Activated CD4-positive, alpha-beta T cell treated with anti-CD3 and anti-CD28 coated beads, Interleukin-2, amount 10 ng/mL, durations not matched to agents 24 days and 14 days (primary cell): ENCODE results near the gene NTM. TPM values are rescaled to one million over a fixed set of nuclear protein-coding genes. Genes with fewer than 3 reads are reported as not detected.

Experiments
- DNase-seq: peaks from one replicate; pipeline ENCODE4 v3.0.0; 2022
- H3K27ac Mint-ChIP-seq: one replicate; pipeline ENCODE4 v1.8.0; 2022; ENCODE audit warnings: mild to moderate bottlenecking, mixed read lengths
- H3K27me3 Mint-ChIP-seq: one replicate; pipeline ENCODE4 v1.8.0; 2022; ENCODE audit warnings: mixed read lengths
- H3K36me3 Mint-ChIP-seq: one replicate; pipeline ENCODE4 v1.8.0; 2022; ENCODE audit warnings: low read depth, mild to moderate bottlenecking, mixed read lengths
- H3K4me1 Mint-ChIP-seq: one replicate; pipeline ENCODE4 v1.8.0; 2021; ENCODE audit warnings: mixed read lengths
- H3K4me3 Mint-ChIP-seq: one replicate; pipeline ENCODE4 v1.8.0; 2022; ENCODE audit warnings: mild to moderate bottlenecking, moderate library complexity, mixed read lengths
- H3K9me3 Mint-ChIP-seq: one replicate; pipeline ENCODE4 v1.8.0; 2021; ENCODE audit warnings: mixed read lengths
- intact Hi-C: fragments of 100-400 bp; cut with micrococcal nuclease; formaldehyde crosslinking; loops from one replicate; pipeline ENCODE4 v1.15.1; 2023
- total RNA-seq: library from RNA; stranded (reverse); gene quantifications from 2 replicates; pipeline ENCODE4 v1.2.3, GENCODE V29; 2022

NTM gene
- total RNA-seq, 1 donor from 2014 or later: not detected

DNA sequence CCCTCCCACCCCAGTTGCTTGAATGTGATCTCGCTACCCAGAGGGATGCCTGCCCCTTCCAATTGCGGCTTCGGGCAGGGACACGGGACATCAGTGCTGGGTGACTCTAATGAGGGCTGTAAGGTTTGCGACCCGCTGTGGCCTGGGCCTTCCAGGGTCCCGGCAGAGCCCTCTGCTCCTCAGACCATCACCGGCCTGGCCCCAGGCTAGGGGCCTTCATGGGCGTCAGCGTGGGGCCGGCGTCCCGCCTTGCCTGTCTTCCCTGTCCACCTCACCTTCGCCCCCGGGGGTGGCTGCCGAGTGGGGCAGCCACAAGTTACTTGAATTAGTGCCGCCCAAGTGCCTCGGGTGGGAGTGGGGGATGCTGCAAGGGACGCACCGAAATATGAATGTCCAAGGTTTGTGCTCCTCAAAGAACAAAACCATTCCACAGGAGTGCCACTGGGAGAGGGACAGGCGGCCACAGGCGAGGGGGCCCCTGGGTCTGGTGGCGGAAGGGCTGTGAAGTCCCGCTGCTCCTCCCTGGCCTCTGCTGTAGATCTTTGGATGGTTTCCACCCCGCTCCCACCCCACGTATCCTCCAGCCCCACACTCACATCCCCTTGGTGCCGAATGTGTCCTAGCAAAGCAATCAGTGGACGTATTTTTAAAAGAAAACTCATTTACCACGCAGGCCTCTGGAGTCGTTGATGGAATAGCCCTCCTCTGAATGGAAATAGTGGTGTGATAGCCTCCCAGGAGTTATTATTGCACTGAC, 317.1 kb downstream of the NTM start:
- no peaks in the 10 kb centered on the region for H3K27me3 Mint-ChIP-seq
- H3K4me1 Mint-ChIP-seq: no peaks in the 10 kb centered on the region
- H3K9me3 Mint-ChIP-seq: no peaks in the 10 kb centered on the region
- no peaks in the 10 kb centered on the region for H3K36me3 Mint-ChIP-seq
- no peak overlapping the region for H3K27ac Mint-ChIP-seq
- intact Hi-C loops: no loop called here
- DNase-seq: no peak
- H3K4me3 Mint-ChIP-seq: no peak overlapping the region

DNA sequence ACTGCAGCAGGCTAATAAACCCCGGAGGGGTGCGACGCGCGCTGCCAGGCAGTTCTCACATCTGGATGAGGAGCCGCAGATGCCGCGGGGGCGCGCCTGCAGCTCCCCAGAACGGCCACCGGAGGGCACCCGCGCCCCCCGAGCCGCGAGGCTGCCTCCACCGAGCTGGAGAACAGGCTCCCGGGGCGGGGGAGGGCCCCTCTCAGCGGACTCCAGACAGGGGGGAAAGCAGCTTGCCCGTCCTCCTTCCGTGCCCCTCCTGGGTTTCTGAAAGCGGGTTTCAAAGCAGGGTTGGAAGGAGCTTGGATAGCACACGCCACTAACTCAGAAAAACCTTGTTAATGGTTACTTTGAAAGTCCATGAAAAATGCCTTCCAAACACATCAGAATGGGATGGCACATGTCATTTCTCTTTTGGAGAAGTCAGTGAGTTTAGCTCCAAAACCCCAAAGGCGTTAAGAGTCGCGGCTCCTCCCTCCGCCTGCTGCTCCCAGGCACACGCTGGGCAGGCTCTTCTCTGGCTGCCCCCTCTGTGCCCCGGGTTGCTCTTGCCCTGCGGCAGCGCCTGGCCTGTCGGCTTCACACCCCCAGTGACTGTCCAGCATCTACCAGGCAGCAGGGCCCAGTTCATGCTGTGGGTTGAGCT, 317.8 kb downstream of the NTM start:
- Mint-ChIP-seq H3K27me3 (no peaks in the 10 kb centered on the region), H3K36me3 (no peaks in the 10 kb centered on the region)
- intact Hi-C loops: no loop called here

DNA sequence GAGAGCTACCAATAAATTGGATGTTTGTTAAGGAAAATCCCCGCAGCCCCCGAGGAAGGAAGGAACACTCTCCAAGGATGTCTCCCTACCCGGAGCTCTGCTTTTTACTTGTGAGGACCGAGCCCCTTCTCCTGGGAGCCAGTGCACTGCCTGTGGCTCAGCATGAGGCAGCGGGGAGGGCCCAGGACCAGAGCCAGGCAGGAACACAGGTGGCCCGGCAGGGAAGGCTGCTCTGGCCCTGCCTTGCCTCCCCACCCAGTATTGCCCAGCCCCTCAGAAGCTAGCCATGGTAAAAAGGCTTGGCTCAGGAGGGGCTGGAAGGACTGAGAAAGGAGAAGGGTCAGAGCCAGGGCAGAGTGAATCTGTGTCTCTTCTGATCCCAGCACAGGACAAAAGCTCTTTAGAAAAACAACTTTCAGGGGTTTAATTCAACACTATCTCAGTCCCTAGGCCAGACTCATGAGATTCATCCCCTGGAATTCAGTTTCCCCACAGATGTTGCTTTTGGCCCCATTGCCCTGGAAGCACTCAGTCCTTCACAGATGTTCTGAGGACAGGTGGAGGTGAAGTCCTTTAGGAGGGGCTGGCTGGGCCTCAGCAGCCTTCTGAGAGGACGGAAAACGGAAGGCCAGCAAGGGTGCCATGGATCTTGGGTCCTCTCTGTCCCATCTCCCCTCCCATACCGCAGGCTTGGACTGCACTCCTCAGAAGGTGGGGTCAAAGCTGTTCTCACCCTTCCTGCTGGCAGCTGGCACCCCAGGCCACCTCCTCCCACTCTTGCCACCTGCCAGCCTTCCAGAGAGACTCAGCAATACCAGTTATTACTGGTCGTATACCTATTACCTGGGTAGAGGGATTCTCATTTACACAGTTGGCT, 318.9 kb downstream of the NTM start:
- peaks cover 2% of the 10 kb centered on the region for H3K4me1 Mint-ChIP-seq
- DNase-seq: no peak
- intact Hi-C loops: no loop called here
- no peak overlapping the region for H3K4me3 Mint-ChIP-seq
- H3K27ac Mint-ChIP-seq: no peak overlapping the region
- no peaks in the 10 kb centered on the region for H3K36me3 Mint-ChIP-seq
- H3K27me3 Mint-ChIP-seq: peaks cover 2% of the 10 kb centered on the region
- no peaks in the 10 kb centered on the region for H3K9me3 Mint-ChIP-seq

More for the DNA sequence above, 317.8 kb downstream of the NTM start:
- peak; percentile 82 for DNase-seq
- Mint-ChIP-seq H3K4me3 (no peak overlapping the region), H3K9me3 (no peaks in the 10 kb centered on the region), H3K4me1 (no peaks in the 10 kb centered on the region), H3K27ac (no peak overlapping the region)

DNA sequence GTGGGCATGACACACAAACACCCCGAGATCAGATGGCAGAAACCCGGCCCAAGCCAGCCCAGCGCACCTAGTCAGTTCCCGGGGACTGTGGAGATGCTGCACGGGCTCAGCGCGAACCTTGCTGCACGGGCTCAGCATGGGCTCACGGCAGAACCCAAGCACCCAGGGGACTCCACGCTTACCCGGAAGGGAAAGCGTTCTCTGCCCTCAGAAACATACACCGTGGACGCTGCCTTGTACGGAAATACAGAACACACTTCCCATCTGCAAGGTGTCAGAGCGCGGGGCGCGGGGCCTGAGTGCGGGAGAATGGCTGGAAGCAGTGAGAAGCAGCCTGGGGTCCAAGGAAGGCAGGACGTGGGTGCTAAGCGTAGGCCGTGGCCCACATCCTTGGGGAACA, 319.9 kb downstream of the NTM start:
- no peak overlapping the region for H3K4me3 Mint-ChIP-seq
- H3K9me3 Mint-ChIP-seq: no peaks in the 10 kb centered on the region
- peaks cover 3% of the 10 kb centered on the region for H3K27me3 Mint-ChIP-seq
- peaks cover 2% of the 10 kb centered on the region for H3K4me1 Mint-ChIP-seq
- intact Hi-C loops: no loop called here
- no peaks in the 10 kb centered on the region for H3K36me3 Mint-ChIP-seq
- no peak for DNase-seq
- no peak overlapping the region for H3K27ac Mint-ChIP-seq

DNA sequence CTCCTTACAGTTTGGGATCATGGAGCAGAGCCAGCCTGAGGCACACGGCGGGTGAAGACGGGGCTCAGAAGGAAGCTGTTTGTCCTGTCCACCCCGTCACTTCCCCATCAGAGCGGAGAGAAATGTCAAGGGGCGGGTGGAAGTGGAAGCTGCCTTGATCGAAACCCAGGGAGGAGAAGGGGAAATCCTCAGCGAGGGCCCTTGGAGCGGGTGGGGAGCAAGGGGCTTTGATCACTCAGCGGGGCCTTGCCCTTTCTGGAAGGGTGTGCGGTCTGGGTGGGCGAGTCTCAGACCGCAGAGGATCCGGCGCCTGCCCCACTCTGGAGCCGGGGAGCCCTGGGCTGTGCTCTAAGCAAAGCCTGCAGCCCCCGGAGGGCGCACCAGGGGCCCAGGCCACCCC, 320.4 kb downstream of the NTM start:
- Mint-ChIP-seq H3K4me1 (peaks cover 2% of the 10 kb centered on the region), H3K27ac (no peak overlapping the region), H3K9me3 (no peaks in the 10 kb centered on the region), H3K4me3 (no peak overlapping the region), H3K36me3 (no peaks in the 10 kb centered on the region), H3K27me3 (peaks cover 3% of the 10 kb centered on the region)
- DNase-seq: no peak
- intact Hi-C loops: no loop called here

DNA sequence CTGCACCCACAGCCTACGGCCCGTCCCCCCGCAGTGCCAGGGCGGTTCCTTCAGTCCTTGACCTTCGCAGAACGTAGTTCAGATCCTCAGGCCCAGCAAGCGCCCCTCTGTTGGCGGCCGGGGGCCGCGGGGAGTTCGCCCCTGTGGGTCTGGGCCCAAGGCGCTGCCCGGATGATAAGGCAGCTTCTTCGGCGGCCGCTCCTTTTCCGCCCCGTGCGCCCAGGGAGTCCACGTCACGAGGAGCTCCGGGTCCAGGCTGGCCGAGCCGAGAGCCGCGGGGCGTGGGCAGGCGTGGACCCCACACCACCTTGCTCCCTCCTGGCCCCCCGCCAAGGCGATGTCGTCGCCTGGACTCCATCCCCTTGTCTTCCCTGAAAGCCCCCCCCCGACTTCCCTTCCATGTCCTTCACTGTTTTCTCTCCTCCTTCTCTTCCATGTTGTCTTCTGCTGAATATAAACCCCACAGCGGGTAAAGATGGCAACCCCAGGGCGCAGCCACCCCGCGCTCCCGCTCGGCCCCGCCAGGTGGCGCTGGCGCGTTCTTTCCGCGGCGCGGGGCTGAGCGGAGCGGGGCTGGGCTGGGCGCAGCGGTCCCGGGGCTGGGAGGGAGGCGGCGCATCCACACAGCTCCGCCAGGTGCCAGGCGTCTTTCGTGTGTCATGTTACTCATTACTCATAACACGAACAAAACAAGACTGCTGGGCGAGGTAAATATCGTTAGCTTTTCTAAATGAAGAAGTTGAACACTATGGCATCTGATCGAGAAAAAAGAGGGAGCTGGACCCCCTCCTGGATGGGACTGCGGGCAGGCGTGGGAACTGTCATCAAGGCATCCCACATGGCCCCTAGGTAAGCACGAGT, 321.0 kb downstream of the NTM start:
- peaks cover 5% of the 10 kb centered on the region for H3K27me3 Mint-ChIP-seq
- H3K4me3 Mint-ChIP-seq: no peak overlapping the region
- H3K36me3 Mint-ChIP-seq: no peaks in the 10 kb centered on the region
- H3K4me1 Mint-ChIP-seq: peaks cover 2% of the 10 kb centered on the region
- DNase-seq: peak; percentile 76
- intact Hi-C loops: no loop called here
- no peak overlapping the region for H3K27ac Mint-ChIP-seq
- H3K9me3 Mint-ChIP-seq: no peaks in the 10 kb centered on the region

DNA sequence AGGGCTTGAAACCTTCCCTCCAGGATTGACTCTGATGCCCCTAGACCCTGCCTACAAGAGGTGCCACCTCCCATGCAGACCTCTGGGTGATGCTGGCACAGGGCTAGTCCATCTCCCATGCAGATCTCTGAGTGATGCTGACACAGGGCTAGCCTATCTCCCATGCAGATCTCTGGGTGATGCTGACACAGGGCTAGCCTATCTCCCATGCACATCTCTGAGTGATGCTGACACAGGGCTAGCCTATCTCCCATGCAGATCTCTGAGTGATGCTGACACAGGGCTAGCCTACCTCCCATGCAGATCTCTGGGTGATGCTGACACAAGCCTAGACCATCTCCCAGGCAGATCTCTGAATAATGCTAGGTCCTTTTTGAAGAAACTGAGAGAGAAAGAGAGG, 321.7 kb downstream of the NTM start:
- DNase-seq: no peak
- Mint-ChIP-seq H3K27me3 (peaks cover 5% of the 10 kb centered on the region), H3K27ac (no peak overlapping the region), H3K4me1 (peaks cover 2% of the 10 kb centered on the region), H3K9me3 (no peaks in the 10 kb centered on the region), H3K4me3 (no peak overlapping the region), H3K36me3 (no peaks in the 10 kb centered on the region)
- intact Hi-C loops: no loop called here

DNA sequence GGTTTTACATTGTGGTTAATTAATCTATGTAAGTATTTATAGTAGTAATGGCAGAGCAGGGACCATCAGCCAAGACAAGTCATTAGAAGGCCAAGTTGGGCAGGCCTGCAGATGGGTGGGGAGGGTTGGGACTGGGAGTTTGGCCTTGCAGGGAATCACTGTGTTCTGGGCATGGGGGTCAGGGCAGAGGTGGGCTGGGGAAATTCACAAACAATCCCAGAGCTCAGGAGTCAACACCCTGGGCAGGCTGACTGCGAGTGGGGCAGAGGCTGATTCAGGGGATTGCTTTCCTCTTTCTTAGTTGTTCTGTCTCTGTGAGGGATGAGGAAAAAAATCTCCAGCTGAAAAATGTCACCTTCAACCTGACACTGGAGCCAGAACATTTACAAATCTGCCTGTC, 322.5 kb downstream of the NTM start:
- no peak overlapping the region for H3K4me3 Mint-ChIP-seq
- H3K36me3 Mint-ChIP-seq: no peaks in the 10 kb centered on the region
- peaks cover 2% of the 10 kb centered on the region for H3K4me1 Mint-ChIP-seq
- H3K27me3 Mint-ChIP-seq: peaks cover 5% of the 10 kb centered on the region
- no peak overlapping the region for H3K27ac Mint-ChIP-seq
- DNase-seq: peak; percentile 27
- intact Hi-C loops: no loop called here
- H3K9me3 Mint-ChIP-seq: no peaks in the 10 kb centered on the region

DNA sequence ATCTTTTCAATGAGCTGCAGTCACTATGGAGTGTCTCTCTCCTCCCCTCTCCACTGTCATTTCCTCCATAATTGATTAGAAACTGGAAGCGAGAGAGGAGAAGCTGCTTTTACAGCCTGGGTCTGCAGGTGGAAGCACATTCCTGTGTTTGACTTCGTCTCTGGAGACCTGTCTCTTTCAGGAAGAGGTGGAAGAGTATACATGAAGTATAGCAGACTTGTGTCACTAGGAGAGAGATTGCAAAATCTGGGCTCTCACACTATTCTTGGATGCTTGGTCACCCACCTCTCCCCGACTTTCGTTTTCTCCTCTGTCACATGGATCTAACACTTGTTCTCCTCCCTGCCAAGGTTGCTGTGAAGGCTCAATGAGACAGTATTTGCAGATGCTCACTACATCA, 323.3 kb downstream of the NTM start:
- intact Hi-C loops: no loop called here
- H3K4me3 Mint-ChIP-seq: no peak overlapping the region
- H3K9me3 Mint-ChIP-seq: no peaks in the 10 kb centered on the region
- H3K4me1 Mint-ChIP-seq: peaks cover 2% of the 10 kb centered on the region
- peak; percentile 42 for DNase-seq
- peaks cover 5% of the 10 kb centered on the region for H3K27me3 Mint-ChIP-seq
- H3K27ac Mint-ChIP-seq: no peak overlapping the region
- H3K36me3 Mint-ChIP-seq: no peaks in the 10 kb centered on the region

DNA sequence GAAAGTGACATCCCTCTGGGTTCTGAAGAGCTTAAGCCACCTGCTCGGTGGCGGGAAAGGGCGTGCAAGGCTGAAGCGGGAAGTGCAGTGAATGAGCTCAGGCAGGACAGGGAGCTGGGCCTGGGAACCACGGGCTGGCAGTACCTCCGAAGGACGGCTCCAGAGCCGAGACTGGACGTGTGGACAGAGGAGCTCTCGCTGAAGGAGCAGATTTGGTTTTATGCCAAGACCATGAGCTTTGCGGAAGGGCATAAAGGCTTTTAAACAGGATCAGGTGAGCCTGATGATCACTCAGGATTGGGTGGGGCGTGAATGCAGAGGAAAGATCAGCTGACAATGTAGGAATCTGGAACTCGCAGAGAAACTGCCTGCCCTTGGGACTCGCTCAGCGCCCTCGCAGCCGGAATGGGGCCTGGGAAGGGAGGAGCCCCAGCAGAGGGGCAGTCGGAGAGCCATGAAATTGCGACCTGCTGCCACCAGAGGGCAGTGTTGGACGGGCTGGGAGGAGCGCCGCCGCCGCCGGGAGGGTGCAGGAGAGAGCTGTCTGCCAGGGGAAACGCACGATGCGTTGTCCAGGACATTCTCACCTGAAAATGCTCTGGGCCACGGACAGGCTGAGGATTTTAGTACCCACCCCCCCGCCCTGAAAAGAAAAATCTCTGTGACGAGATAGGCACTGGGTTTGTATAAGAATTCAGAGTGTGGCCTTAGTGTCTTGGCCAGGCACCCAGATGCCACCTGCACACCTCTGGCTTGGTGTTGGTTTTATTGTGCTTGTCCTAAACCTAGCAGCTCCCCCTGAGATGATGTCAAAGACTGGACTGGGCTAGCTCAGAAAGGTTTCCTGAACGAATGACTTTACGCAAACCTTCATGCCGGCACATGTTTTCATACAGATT, 324.4 kb downstream of the NTM start:
- DNase-seq: peak; percentile 91
- Mint-ChIP-seq H3K27me3 (peaks cover 5% of the 10 kb centered on the region), H3K27ac (no peak overlapping the region), H3K4me1 (peaks cover 2% of the 10 kb centered on the region), H3K4me3 (no peak overlapping the region), H3K9me3 (no peaks in the 10 kb centered on the region), H3K36me3 (no peaks in the 10 kb centered on the region)
- intact Hi-C loops: no loop called here

DNA sequence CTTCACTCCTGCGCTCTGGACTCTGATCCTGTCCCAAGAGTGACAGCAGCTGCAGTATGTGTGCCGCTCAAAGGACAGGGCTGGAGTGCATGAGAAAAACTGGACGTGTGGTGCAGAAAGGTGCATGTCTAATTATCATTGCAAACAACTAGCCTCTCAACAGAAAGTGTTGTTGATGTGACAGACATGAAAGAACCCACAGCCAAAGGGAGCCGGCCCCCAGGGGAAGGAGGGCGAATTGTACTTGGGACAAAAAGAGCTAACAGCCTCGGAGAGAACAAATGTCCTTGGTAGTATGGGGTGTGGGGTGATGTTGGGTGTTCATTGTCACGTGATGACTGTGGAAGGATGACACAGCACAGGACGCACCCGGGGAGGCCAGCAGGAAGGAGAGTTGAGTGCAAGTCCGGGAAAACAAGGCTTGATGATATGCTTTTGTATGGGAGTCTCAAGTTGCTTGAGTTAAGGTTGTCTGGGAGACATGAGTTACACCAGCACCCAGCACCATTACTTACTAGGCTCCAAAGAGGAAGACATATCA, 325.5 kb downstream of the NTM start:
- H3K27me3 Mint-ChIP-seq: peaks cover 5% of the 10 kb centered on the region
- peaks cover 2% of the 10 kb centered on the region for H3K4me1 Mint-ChIP-seq
- H3K27ac Mint-ChIP-seq: no peak overlapping the region
- H3K4me3 Mint-ChIP-seq: no peak overlapping the region
- no peak for DNase-seq
- intact Hi-C loops: no loop called here
- H3K9me3 Mint-ChIP-seq: no peaks in the 10 kb centered on the region
- H3K36me3 Mint-ChIP-seq: no peaks in the 10 kb centered on the region

DNA sequence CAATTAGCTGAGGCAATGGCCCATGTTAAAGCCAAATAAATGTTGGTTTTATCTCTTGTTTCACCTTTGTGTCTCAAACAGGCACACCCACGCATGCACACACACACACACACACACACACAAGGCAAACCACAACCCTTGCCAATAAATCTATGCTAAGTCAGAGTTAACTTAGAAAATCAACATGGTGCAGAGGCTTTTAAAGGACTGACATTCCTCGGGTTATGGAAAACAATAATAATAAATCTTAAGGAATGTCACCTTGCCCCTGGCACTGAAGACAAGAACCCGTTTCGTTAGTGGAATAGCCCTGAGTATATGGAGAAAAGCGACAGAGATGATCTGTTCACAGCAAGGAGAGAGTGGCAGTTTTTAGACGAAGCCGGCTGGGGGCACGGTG, 326.3 kb downstream of the NTM start:
- Mint-ChIP-seq H3K4me3 (no peak overlapping the region), H3K4me1 (peaks cover 2% of the 10 kb centered on the region), H3K9me3 (no peaks in the 10 kb centered on the region), H3K27ac (no peak overlapping the region), H3K36me3 (no peaks in the 10 kb centered on the region), H3K27me3 (peaks cover 5% of the 10 kb centered on the region)
- intact Hi-C loops: no loop called here
- DNase-seq: peak; percentile 20
